Stimulated activated memory B cell treated with anti-CD40 and anti-IgM and Interleukin-4, amounts not matched to agents 10 μg/mL and 1 μg/mL and 100 μg/mL, for 72 hours (primary cell): ENCODE results near the gene ASCC3.

Source experiments
- ATAC-seq: fragments of 150-1000 bp; cut with Tn5 transposase; 2 replicates; pipeline ENCODE4 v1.10.0; 2021
- H3K27ac Mint-ChIP-seq: one replicate; pipeline ENCODE4 v1.8.0; 2022; ENCODE audit warnings: mild to moderate bottlenecking, mixed read lengths
- H3K27me3 Mint-ChIP-seq: one replicate; pipeline ENCODE4 v1.8.0; 2022; ENCODE audit warnings: mixed read lengths
- H3K36me3 Mint-ChIP-seq: one replicate; pipeline ENCODE4 v1.8.0; 2022; ENCODE audit warnings: mixed read lengths
- H3K4me1 Mint-ChIP-seq: one replicate; pipeline ENCODE4 v1.8.0; 2022; ENCODE audit warnings: mixed read lengths
- H3K4me3 Mint-ChIP-seq: one replicate; pipeline ENCODE4 v1.8.0; 2022; ENCODE audit warnings: mild to moderate bottlenecking, moderate library complexity, mixed read lengths
- H3K9me3 Mint-ChIP-seq: one replicate; pipeline ENCODE4 v1.8.0; 2022; ENCODE audit warnings: mixed read lengths

The ASCC3 gene

DNA sequence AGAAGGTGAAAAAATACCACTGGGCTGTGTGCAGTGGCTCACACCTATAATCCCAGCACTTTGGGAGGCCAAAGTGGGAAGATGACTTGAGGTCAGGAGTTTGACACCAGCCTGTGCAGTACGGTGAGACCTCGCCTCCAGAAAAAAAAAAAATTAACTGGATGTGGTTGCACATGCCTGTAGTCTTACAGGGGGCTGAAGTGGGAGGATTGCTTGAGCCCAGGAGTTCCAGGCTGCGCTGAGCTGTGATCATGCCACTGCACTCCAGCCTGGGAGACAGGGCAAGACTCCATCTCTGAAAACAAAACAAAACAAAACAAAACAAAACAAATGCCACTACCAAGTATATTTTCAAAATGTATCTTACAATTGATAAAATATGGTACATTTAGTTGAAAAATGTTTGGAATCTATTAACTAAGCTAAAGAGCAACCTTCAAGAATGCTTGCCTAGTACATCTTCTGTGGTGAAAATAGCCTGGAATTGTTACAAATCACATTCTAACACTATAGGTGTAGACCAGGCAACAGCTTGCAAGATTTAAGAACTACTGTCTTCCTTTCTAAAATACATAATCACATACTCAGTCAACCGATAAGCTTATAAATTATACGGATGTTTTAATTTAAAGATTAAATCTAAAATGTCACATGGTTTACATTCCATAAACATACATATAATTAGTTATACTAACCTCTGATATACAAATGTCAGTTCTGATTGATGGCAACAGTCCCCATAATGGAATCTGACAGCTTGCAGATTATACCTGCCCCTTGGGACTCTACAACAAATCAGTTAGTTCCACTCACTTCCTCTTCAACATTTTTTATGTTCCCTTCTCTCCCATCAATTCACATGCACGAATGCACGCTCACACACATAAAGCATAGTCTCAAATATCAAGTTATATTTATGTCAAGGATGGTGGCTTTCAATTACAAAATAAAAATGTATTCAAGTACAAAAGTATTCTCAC lies 150.8 kb downstream of the ASCC3 start:
- Mint-ChIP-seq H3K9me3 (no peaks in the 10 kb centered on the region), H3K27ac (no peak overlapping the region), H3K27me3 (no peaks in the 10 kb centered on the region), H3K4me3 (no peak overlapping the region), H3K36me3 (peaks cover 6% of the 10 kb centered on the region), H3K4me1 (peaks cover 14% of the 10 kb centered on the region)
- no peak for ATAC-seq

- H3K9me3 Mint-ChIP-seq = peaks cover 3% of the 10 kb centered on the region
- H3K4me3 Mint-ChIP-seq = no peak overlapping the region
- no peak overlapping the region for H3K27ac Mint-ChIP-seq
- peaks cover 33% of the 10 kb centered on the region for H3K36me3 Mint-ChIP-seq
- no peaks in the 10 kb centered on the region for H3K27me3 Mint-ChIP-seq
- H3K4me1 Mint-ChIP-seq = no peaks in the 10 kb centered on the region
- ATAC-seq = no peak
These were observed 154.5 kb downstream of the ASCC3 start for GRCh38 chr6:100726666-100727065.

DNA sequence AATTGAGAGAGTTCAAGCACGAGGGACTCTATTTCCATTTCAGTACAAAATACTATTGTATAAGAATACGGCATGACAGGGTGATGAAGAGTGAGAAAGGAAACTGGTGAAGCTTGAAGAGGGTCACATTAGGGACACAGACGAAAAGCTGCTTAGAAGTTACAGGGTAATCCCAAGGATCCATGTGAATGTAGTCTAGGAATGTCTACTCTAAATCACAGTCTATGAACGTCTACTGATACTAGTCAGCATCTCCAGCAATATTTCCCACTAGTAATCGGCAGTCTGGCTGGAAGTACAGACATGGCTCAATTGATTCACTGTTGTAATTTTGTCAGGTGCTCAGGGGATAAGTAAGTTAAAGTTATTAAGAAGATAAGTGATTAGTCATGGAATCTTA lies 156.4 kb downstream of the ASCC3 start:
- H3K9me3 Mint-ChIP-seq = peaks cover 3% of the 10 kb centered on the region
- ATAC-seq = no peak
- H3K27ac Mint-ChIP-seq = no peak overlapping the region
- no peak overlapping the region for H3K4me3 Mint-ChIP-seq
- peaks cover 47% of the 10 kb centered on the region for H3K36me3 Mint-ChIP-seq
- H3K27me3 Mint-ChIP-seq = no peaks in the 10 kb centered on the region
- H3K4me1 Mint-ChIP-seq = peaks cover 9% of the 10 kb centered on the region

- Mint-ChIP-seq H3K9me3 (peaks cover 3% of the 10 kb centered on the region), H3K27ac (no peak overlapping the region), H3K27me3 (no peaks in the 10 kb centered on the region), H3K36me3 (peaks cover 46% of the 10 kb centered on the region), H3K4me1 (peaks cover 9% of the 10 kb centered on the region), H3K4me3 (no peak overlapping the region)
- no peak for ATAC-seq
These were observed 156.9 kb downstream of the ASCC3 start for GRCh38 chr6:100724222-100724621.

DNA sequence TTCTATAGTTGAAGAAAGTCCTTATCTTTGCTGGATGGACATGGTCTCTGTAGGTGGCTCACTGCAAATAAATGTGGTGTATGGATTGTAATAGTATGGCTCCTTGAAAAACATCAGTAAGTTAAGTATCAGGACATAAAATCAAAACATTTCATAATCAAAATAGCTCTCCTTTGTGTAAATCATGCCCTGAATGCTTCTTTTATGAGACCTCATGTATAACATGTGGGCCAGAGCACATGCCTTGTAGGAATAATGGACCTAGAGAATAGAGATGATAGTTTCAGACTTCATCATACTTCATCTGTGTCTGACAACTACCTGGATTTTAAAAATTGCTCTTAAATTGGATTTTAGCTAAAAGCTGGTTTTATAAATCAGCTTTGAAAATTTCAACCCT lies 159.9 kb downstream of the ASCC3 start:
- no peak for ATAC-seq
- no peak overlapping the region for H3K4me3 Mint-ChIP-seq
- H3K27me3 Mint-ChIP-seq = no peaks in the 10 kb centered on the region
- H3K9me3 Mint-ChIP-seq = peaks cover 3% of the 10 kb centered on the region
- H3K36me3 Mint-ChIP-seq = peaks cover 41% of the 10 kb centered on the region
- H3K4me1 Mint-ChIP-seq = peaks cover 9% of the 10 kb centered on the region
- H3K27ac Mint-ChIP-seq = no peak overlapping the region

- Mint-ChIP-seq H3K36me3 (peaks cover 40% of the 10 kb centered on the region), H3K27me3 (no peaks in the 10 kb centered on the region), H3K4me1 (peaks cover 9% of the 10 kb centered on the region), H3K9me3 (peaks cover 3% of the 10 kb centered on the region), H3K4me3 (no peak overlapping the region), H3K27ac (peak overlapping the region; percentile 48)
- ATAC-seq = no peak
These were observed 161.0 kb downstream of the ASCC3 start for GRCh38 chr6:100719883-100720682.

- Mint-ChIP-seq H3K4me3 (no peak overlapping the region), H3K27ac (no peak overlapping the region), H3K9me3 (no peaks in the 10 kb centered on the region), H3K4me1 (no peaks in the 10 kb centered on the region), H3K36me3 (peaks cover 21% of the 10 kb centered on the region), H3K27me3 (no peaks in the 10 kb centered on the region)
- no peak for ATAC-seq
These were observed 168.1 kb downstream of the ASCC3 start for GRCh38 chr6:100712997-100713396.

DNA sequence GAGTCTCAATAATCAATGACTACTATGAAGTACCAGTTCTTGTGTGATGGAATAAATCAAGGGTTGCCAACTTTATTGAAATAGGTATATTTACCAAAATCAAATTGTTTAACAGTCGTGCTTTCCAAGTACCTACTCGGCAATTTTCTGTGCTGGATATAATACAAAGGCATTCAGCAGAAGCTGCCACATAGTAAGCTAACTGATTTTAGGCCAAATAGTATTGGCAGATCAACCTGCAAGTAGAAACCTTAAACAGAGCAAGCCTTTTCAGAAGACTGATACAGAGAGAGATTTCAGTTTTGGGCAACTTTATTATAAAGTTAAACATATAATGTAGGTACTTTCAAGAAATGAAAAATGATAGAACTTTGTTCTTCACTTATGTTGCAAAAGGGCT lies 174.6 kb downstream of the ASCC3 start:
- peaks cover 9% of the 10 kb centered on the region for H3K9me3 Mint-ChIP-seq
- H3K27me3 Mint-ChIP-seq = no peaks in the 10 kb centered on the region
- no peaks in the 10 kb centered on the region for H3K4me1 Mint-ChIP-seq
- H3K27ac Mint-ChIP-seq = no peak overlapping the region
- no peak overlapping the region for H3K4me3 Mint-ChIP-seq
- peaks cover 33% of the 10 kb centered on the region for H3K36me3 Mint-ChIP-seq
- ATAC-seq = no peak

DNA sequence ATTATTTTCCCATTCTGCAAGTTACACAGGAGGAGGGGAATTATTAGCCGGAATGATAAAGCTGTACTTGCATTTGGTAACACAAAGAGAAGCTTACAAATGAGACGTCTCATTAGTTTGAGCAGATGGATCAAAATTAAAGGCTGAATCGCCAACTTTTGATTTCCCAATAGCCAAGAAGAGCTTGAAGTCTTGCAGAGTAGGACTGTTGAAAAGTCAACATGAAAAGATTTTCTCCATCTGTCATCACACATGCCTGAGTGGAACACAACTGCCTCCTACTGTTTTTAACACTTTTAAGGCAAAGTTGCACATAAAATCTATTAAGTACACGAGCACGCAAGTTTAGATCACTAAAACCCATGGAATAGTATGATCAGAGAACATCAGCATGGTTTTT lies 176.2 kb downstream of the ASCC3 start:
- no peak overlapping the region for H3K27ac Mint-ChIP-seq
- no peaks in the 10 kb centered on the region for H3K27me3 Mint-ChIP-seq
- H3K9me3 Mint-ChIP-seq = peaks cover 13% of the 10 kb centered on the region
- H3K4me1 Mint-ChIP-seq = no peaks in the 10 kb centered on the region
- no peak overlapping the region for H3K4me3 Mint-ChIP-seq
- H3K36me3 Mint-ChIP-seq = peaks cover 48% of the 10 kb centered on the region
- no peak for ATAC-seq

- Mint-ChIP-seq H3K36me3 (peaks cover 60% of the 10 kb centered on the region), H3K4me3 (no peak overlapping the region), H3K4me1 (no peaks in the 10 kb centered on the region), H3K27me3 (no peaks in the 10 kb centered on the region), H3K27ac (peak overlapping the region; percentile 1), H3K9me3 (peaks cover 18% of the 10 kb centered on the region)
- no peak for ATAC-seq
These were observed 179.4 kb downstream of the ASCC3 start for GRCh38 chr6:100701728-100702127.

DNA sequence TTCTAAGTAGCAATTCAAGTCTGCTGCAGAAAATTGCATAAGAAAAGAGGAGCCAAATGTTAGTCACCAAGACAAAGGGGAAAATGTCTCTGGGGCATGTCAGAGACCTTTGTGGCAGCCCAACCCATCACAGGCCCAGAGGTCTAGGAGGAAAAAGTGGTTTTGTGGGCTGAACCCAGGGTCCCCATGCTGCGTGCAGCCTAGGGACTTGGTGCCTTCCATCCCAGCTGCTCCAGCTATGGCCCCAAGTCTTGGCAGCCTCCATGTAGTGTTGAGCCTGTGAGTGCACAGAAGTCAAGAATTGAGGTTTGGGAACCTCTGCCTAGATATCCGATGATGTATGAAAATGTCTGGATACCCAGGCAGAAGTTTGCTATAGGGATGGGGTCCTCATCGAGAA lies 181.1 kb downstream of the ASCC3 start:
- ATAC-seq = no peak
- no peaks in the 10 kb centered on the region for H3K27me3 Mint-ChIP-seq
- peaks cover 55% of the 10 kb centered on the region for H3K36me3 Mint-ChIP-seq
- H3K4me1 Mint-ChIP-seq = no peaks in the 10 kb centered on the region
- H3K4me3 Mint-ChIP-seq = no peak overlapping the region
- H3K27ac Mint-ChIP-seq = no peak overlapping the region
- peaks cover 18% of the 10 kb centered on the region for H3K9me3 Mint-ChIP-seq

DNA sequence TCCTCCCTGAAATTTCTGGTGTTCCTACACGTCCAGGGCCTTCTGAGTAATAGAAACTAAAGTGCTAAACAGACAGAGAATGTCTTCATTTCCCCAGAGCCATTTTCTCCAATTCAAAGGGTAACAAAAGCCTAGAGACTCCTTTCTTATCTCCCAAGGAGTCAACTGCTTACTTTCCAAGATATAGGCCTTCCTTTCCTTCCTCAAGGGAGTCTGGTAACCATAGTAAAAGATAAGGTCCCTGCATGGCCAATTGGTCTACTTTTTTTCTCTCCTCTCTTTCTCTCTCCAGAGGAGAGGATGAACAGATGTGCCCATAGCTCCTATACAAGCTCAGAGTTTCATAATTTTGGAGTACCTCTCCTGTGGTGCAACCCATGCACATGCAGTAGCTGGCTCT lies 185.7 kb downstream of the ASCC3 start:
- Mint-ChIP-seq H3K27ac (no peak overlapping the region), H3K9me3 (peaks cover 6% of the 10 kb centered on the region), H3K36me3 (peaks cover 23% of the 10 kb centered on the region), H3K4me3 (no peak overlapping the region), H3K27me3 (no peaks in the 10 kb centered on the region), H3K4me1 (no peaks in the 10 kb centered on the region)
- no peak for ATAC-seq

DNA sequence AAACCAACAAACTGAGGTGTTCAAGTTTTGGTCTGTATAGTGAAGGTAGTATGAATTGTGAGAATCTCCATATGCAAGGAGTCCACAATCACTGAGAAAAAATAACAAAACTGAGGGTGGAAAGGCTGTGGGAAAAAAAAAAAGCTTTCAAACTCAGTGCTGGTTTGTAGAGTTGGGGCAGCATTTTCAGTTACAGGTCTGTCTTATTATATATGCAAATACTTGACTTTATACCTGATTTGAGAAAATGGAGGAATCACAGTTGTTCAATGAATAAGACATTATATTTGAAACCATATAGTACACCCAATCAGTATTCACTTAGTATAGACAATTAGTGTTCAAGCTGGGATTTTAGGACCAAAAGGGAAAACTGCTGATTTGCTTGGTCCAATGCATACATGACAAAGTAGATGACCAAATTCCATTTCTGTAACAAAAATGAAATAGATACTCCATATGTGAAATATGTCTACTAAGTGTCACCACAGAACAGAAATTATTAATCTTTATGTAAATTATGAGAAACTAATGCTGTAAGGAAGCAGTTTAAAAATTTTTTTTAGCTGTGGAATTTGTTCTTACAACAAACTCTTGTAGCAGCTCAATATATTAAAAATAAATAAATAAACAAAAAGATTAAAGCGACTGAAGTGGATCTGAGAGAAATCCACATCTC lies 187.7 kb downstream of the ASCC3 start:
- Mint-ChIP-seq H3K9me3 (no peaks in the 10 kb centered on the region), H3K4me3 (no peak overlapping the region), H3K27me3 (no peaks in the 10 kb centered on the region), H3K27ac (no peak overlapping the region), H3K36me3 (peaks cover 5% of the 10 kb centered on the region), H3K4me1 (no peaks in the 10 kb centered on the region)
- ATAC-seq = no peak

DNA sequence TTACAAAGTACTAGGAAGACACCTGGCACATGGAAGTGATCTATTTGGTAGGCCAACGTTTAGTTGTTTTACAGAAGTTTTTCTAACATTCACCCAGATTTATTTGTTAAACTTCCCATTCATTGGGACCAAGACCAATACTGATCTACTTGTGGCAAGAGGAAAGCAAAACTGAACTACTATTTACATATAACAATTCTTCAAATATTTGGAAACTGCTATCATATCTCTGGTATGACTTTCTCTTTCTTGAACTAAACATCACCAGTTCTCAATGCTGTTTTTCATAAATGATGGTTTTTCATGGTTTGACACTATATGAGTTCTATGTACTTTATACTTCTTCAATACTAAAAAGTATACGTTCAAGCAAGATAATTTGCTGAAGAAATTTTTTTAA lies 189.2 kb downstream of the ASCC3 start:
- H3K27me3 Mint-ChIP-seq = no peaks in the 10 kb centered on the region
- no peak for ATAC-seq
- no peaks in the 10 kb centered on the region for H3K9me3 Mint-ChIP-seq
- H3K36me3 Mint-ChIP-seq = peaks cover 11% of the 10 kb centered on the region
- H3K27ac Mint-ChIP-seq = no peak overlapping the region
- no peaks in the 10 kb centered on the region for H3K4me1 Mint-ChIP-seq
- no peak overlapping the region for H3K4me3 Mint-ChIP-seq

- peaks cover 30% of the 10 kb centered on the region for H3K36me3 Mint-ChIP-seq
- ATAC-seq = no peak
- no peak overlapping the region for H3K27ac Mint-ChIP-seq
These were observed 194.9 kb downstream of the ASCC3 start for GRCh38 chr6:100686216-100686615.

More at GRCh38 chr6:100686216-100686615, 194.9 kb downstream of the ASCC3 start:
- H3K27me3 Mint-ChIP-seq = no peaks in the 10 kb centered on the region
- H3K4me3 Mint-ChIP-seq = no peak overlapping the region
- no peaks in the 10 kb centered on the region for H3K4me1 Mint-ChIP-seq
- no peaks in the 10 kb centered on the region for H3K9me3 Mint-ChIP-seq
